Ovary (tissue), 9 donors: ENCODE results near the gene TBX6. TPM values are rescaled to one million over a fixed set of nuclear protein-coding genes. Genes with fewer than 3 reads are reported as not detected.
"Not testable (repeated sequence)": the region's sequence is repeated elsewhere in the genome, so short reads cannot be mapped to it uniquely, and the experiment has no call there.

Experiments used
- DNase-seq, 5 donors: peaks; one replicate each; pipeline ENCODE4 v3.0.0-alpha.2; 2019 to 2020
- H3K27ac ChIP-seq, 2 donors: fragments of 200-600 bp; one replicate each; pipeline versions ENCODE4 v1.5.1 to v1.8.0; 2019 to 2022
- H3K27me3 ChIP-seq: fragments of 200-600 bp; one replicate; pipeline ENCODE4 v1.8.0; 2022
- H3K36me3 ChIP-seq: fragments of 200-600 bp; sonication (generic); one replicate; pipeline ENCODE4 v1.5.1; 2019
- H3K4me1 ChIP-seq: one replicate; pipeline ENCODE4 v1.8.1; 2013; ENCODE audit warnings: mild to moderate bottlenecking, moderate library complexity; ENCODE audit not compliant: insufficient read depth
- H3K4me3 ChIP-seq: fragments of 200-600 bp; sonication (generic); one replicate; pipeline ENCODE4 v1.5.1; 2017
- H3K9me3 ChIP-seq, 2 donors: fragments of 200-600 bp in 1 of 2; sonication (generic) in 1 of 2; one replicate each; pipeline versions ENCODE4 v1.5.1 to v1.8.1; 2013 to 2019; ENCODE audit warnings: mild to moderate bottlenecking in 1 of 2, moderate library complexity in 1 of 2
- EP300 ChIP-seq: sonication (generic); formaldehyde crosslinking; IDR thresholded peaks from one replicate; pipeline ENCODE4 v1.6.1; 2017; ENCODE audit warnings: antibody characterized with exemption
- POLR2A ChIP-seq: fragments of 450-650 bp; IDR thresholded peaks from one replicate; pipeline ENCODE4 v1.6.1; 2017; ENCODE audit warnings: antibody characterized with exemption, mild to moderate bottlenecking, moderate library complexity
- WGBS, 3 donors: extraction: QIAGEN DNeasy Blood & Tissue Kit in 1 of 3; methylation state at CpG; one replicate each; pipeline versions ENCODE4 v1.1.5 to v1.1.7; 2013 to 2017; 5-methylcytosine and 5-hydroxymethylcytosine counted together
- intact Hi-C, 4 donors: fragments of 100-400 bp; cut with DNase I; formaldehyde crosslinking; loops; one replicate each; pipeline versions ENCODE4 v1.11.0 to v1.15.1; 2022 to 2023
- polyA plus RNA-seq, 2 donors: library from polyadenylated mRNA; stranded (reverse); fragments of 200-250 nt in 1 of 2; fragments of 350-450 nt in 1 of 2; fragmentation: Illumina TruSeq in 1 of 2; extraction: RNeasy Lipid Tissue Mini Kit (QIAGEN cat#74804) in 1 of 2; gene quantifications; one replicate each; pipeline ENCODE4 v1.2.3, GENCODE V29; 2013 to 2014
- total RNA-seq, 7 donors: library from RNA; depleted of rRNA in 2 of 7; stranded (reverse); fragments of >200 nt in 2 of 7; fragmentation: NEBNext Ultra II Directional in 3 of 7; extraction: Animal tissue kit (Norgen Biotek cat#: 25700) in 3 of 7; gene quantifications; one replicate each; pipeline versions ENCODE4 v1.1.0 to v1.2.4, GENCODE V29; 2016 to 2023
- TF ChIP-seq, protein P1 (sequence below), 3 donors: fragments of 450-650 bp in 2 of 3; fragments of 200-600 bp in 1 of 3; IDR thresholded peaks; one replicate each; pipeline versions ENCODE4 v1.5.1 to v1.8.0; 2016 to 2022; ENCODE audit warnings: antibody characterized with exemption in 3 of 3, mild to moderate bottlenecking in 1 of 3
- donor health status: DM: no; HTN: no; CAD: no; lungs with moderate emphysema.
- donor health status: DM: no; HTN: no; CAD: no.
- donor health status: Bipolar disorder and iron deficiency.
- donor health status: DM: yes; HTN: yes; CAD: no.
- donor health status: DM: no; HTN: no; CAD: no.
- donor health status: DM: yes; HTN: yes; CAD: no.

Gene TBX6
- total and polyA plus RNA-seq, 9 donors: 0.08 to 1.5 (median 0.75) TPM

DNA sequence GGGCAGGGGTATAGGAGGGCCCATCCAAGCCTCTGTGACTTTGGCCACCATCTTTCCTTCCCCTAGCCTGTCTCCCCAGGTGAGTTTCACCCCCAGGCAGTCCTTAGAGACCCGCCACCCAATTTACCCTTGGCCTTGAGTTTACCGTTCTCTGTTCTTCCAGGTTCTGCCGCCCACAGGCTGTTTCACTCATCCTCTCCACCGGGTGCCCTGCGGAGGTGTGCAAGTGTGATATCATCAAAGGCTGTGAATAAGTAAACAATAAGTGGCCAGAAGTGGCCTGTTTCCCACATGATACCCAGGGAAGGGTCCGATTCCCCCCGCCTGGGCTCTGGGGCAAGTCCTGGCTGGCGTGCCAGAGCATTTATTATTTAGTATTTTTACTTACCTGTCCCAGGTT lies 45.5 kb downstream of the TBX6 start:
- DNase-seq: no peak
- H3K27me3 ChIP-seq: no peaks in the 10 kb centered on the region
- no peak overlapping the region for H3K27ac ChIP-seq
- H3K9me3 ChIP-seq: no peaks in the 10 kb centered on the region
- no peaks in the 10 kb centered on the region for H3K4me1 ChIP-seq
- H3K36me3 ChIP-seq: no peaks in the 10 kb centered on the region
- intact Hi-C loops: no loop called here
- H3K4me3 ChIP-seq: no peak overlapping the region
- TF ChIP-seq EP300 (no peak), POLR2A (no peak)
- TF ChIP-seq, protein P1, sequence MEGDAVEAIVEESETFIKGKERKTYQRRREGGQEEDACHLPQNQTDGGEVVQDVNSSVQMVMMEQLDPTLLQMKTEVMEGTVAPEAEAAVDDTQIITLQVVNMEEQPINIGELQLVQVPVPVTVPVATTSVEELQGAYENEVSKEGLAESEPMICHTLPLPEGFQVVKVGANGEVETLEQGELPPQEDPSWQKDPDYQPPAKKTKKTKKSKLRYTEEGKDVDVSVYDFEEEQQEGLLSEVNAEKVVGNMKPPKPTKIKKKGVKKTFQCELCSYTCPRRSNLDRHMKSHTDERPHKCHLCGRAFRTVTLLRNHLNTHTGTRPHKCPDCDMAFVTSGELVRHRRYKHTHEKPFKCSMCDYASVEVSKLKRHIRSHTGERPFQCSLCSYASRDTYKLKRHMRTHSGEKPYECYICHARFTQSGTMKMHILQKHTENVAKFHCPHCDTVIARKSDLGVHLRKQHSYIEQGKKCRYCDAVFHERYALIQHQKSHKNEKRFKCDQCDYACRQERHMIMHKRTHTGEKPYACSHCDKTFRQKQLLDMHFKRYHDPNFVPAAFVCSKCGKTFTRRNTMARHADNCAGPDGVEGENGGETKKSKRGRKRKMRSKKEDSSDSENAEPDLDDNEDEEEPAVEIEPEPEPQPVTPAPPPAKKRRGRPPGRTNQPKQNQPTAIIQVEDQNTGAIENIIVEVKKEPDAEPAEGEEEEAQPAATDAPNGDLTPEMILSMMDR (IDR thresholded peaks at IDR 0.05): no peak
- WGBS, 3 donors: 57 to 76% (median 59%) methylated on average over 8 of the region's 8 CpGs

DNA sequence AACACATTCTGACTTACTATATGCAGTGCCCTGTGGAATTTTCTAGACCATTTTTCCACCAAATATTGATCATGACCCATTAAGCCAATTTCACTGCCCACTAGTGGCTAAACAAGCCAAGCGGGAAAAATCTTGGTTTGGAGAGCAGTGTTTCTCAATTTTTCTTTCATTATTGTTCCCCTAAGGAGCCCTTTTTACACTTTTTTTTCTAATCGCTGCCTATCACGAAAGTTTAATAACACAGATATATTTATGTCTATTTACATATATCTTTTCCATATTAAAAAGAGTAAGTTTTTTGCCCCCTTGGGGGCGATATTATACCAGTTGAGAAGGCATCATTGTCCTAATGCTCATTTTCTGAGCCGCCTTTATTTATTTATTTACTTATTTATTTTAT lies 49.9 kb downstream of the TBX6 start:
- DNase-seq: no peak
- Histone ChIP-seq H3K9me3 (no peaks in the 10 kb centered on the region), H3K36me3 (no peaks in the 10 kb centered on the region), H3K4me3 (no peak overlapping the region), H3K27me3 (no peaks in the 10 kb centered on the region), H3K27ac (no peak overlapping the region), H3K4me1 (no peaks in the 10 kb centered on the region)
- 6 to 19% (median 12%) methylated on average over 5 of the region's 5 CpGs for WGBS, 3 donors
- intact Hi-C loops: no loop called here
- TF ChIP-seq EP300: no peak
- no peak for TF ChIP-seq POLR2A
- TF ChIP-seq, protein P1 (IDR thresholded peaks at IDR 0.05): peak; percentile 16 to 44 (median 35)

DNA sequence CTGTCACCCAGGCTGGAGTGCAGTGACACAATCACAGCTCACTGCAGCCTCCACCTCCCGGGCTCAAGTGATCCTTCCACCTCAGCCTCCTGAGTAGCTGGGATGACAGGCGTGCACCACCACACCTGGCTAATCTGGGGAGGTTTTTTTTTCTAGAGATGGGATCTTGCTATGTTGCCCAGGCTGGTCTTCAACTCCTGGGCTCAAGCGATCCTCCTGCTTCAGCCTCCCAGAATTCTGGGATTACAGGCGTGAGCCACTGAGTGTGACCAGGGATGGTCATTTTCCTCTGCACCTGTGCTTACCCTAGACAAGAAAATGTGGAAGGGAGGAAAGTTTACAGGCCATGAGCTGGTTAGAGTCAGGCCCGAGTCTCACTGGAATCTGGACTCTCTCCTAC lies 51.0 kb downstream of the TBX6 start:
- H3K4me3 ChIP-seq, intact Hi-C loops, H3K36me3 ChIP-seq, DNase-seq, H3K27ac ChIP-seq, H3K4me1 ChIP-seq, H3K9me3 ChIP-seq, H3K27me3 ChIP-seq: not testable (repeated sequence)
- WGBS, 3 donors: 70 to 75% (median 72%) methylated on average over 5 of the region's 5 CpGs

DNA sequence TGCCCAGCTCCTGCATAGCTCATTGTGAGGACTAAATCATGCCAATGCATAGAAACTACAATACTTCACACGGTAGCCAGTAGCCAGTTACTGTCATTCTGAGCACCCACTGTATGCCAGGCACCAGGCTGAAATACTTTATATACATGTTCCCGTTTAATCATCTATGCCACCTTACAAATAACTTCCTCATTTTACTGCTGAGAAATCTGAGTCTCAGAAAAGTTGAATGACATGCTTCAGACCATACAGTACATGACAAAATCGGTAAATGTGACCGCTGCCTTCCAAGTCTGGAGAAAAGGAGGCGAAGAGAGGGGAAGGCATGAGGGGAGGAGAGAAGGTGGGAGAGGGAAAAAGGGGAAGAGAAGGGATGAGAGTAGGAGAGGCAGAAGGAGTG lies 51.5 kb downstream of the TBX6 start:
- no peak overlapping the region for H3K4me3 ChIP-seq
- no peaks in the 10 kb centered on the region for H3K27me3 ChIP-seq
- intact Hi-C loops: no loop called here
- DNase-seq: no peak
- H3K9me3 ChIP-seq: no peaks in the 10 kb centered on the region
- H3K36me3 ChIP-seq: no peaks in the 10 kb centered on the region
- H3K27ac ChIP-seq: no peak overlapping the region
- WGBS, 3 donors: 66 to 76% (median 74%) methylated on average over 5 of the region's 5 CpGs
- H3K4me1 ChIP-seq: no peaks in the 10 kb centered on the region
- TF ChIP-seq, protein P1 (IDR thresholded peaks at IDR 0.05): no peak

Other genes with a start within 250 kb of the TBX6 start
- 100 to 1,000 TPM in 4 of 7 donors, 10 to 100 TPM in 3; 88.2 to 121 (median 110) TPM for gene CDIPT, start 228.7 kb downstream of the TBX6 start, total RNA-seq
- gene CDIPT, start 228.7 kb downstream of the TBX6 start, polyA plus RNA-seq: 100 to 1,000 TPM in 1 of 2 donors, 10 to 100 TPM in 1; 47.6 to 145 TPM
- gene SEZ6L2, start 192.4 kb downstream of the TBX6 start, total RNA-seq: 10 to 100 TPM in 1 of 7 donors, 1 to 10 TPM in 5, under 1 TPM in 1; 0.73 to 13.3 (median 3.1) TPM
- 1 to 10 TPM; 2.9 to 5.1 TPM for gene SEZ6L2, start 192.4 kb downstream of the TBX6 start, polyA plus RNA-seq
- gene ASPHD1, start 191.4 kb downstream of the TBX6 start, total RNA-seq: 1 to 10 TPM in 5 of 7 donors, under 1 TPM in 1, not detected in 1; 0.53 to 7.8 (median 1.6) TPM
- gene ASPHD1, start 191.4 kb downstream of the TBX6 start, polyA plus RNA-seq: 1 to 10 TPM in 1 of 2 donors, under 1 TPM in 1; 0.38 to 1.1 TPM
- 10 to 100 TPM; 18.4 to 36.8 (median 25.5) TPM for gene KCTD13, start 165.7 kb downstream of the TBX6 start, total RNA-seq
- 10 to 100 TPM in 1 of 2 donors, 1 to 10 TPM in 1; 7.0 to 16.3 TPM for gene KCTD13, start 165.7 kb downstream of the TBX6 start, polyA plus RNA-seq
- 100 to 1,000 TPM in 3 of 7 donors, 10 to 100 TPM in 4; 81.3 to 143 (median 87.4) TPM for gene TMEM219, start 129.8 kb downstream of the TBX6 start, total RNA-seq
- 100 to 1,000 TPM in 1 of 2 donors, 10 to 100 TPM in 1; 84.1 to 124 TPM for gene TMEM219, start 129.8 kb downstream of the TBX6 start, polyA plus RNA-seq
- 10 to 100 TPM; 24.8 to 54.0 (median 43.9) TPM for gene TAOK2, start 118.1 kb downstream of the TBX6 start, total RNA-seq
- gene TAOK2, start 118.1 kb downstream of the TBX6 start, polyA plus RNA-seq: 10 to 100 TPM; 19.4 to 33.2 TPM
- 10 to 100 TPM; 11.8 to 22.7 (median 17.1) TPM for gene HIRIP3, start 96.3 kb downstream of the TBX6 start, total RNA-seq
- gene HIRIP3, start 96.3 kb downstream of the TBX6 start, polyA plus RNA-seq: 10 to 100 TPM; 15.8 to 19.0 TPM
- 10 to 100 TPM; 23.8 to 71.1 (median 55.5) TPM for gene INO80E, start 95.7 kb downstream of the TBX6 start, total RNA-seq
- 10 to 100 TPM; 38.8 to 81.6 TPM for gene INO80E, start 95.7 kb downstream of the TBX6 start, polyA plus RNA-seq
- gene DOC2A, start 80.9 kb downstream of the TBX6 start, total RNA-seq: 1 to 10 TPM; 1.4 to 7.2 (median 4.7) TPM
- 1 to 10 TPM; 1.5 to 3.2 TPM for gene DOC2A, start 80.9 kb downstream of the TBX6 start, polyA plus RNA-seq
- gene C16orf92, start 68.7 kb downstream of the TBX6 start, total RNA-seq: not detected
- gene C16orf92, start 68.7 kb downstream of the TBX6 start, polyA plus RNA-seq: not detected
- under 1 TPM in 1 of 7 donors, not detected in 6; 0.15 TPM for gene TLCD3B, start 60.7 kb downstream of the TBX6 start, total RNA-seq
- gene TLCD3B, start 60.7 kb downstream of the TBX6 start, polyA plus RNA-seq: not detected
- 1,000 to 10,000 TPM in 1 of 7 donors, 100 to 1,000 TPM in 6; 395 to 1,259 (median 847) TPM for gene ALDOA, start 26.2 kb downstream of the TBX6 start, total RNA-seq
- gene ALDOA, start 26.2 kb downstream of the TBX6 start, polyA plus RNA-seq: 100 to 1,000 TPM; 252 to 522 TPM
- gene PPP4C, start 15.9 kb downstream of the TBX6 start, total RNA-seq: 10 to 100 TPM; 21.9 to 55.8 (median 49.1) TPM
- 10 to 100 TPM; 13.7 to 58.8 TPM for gene PPP4C, start 15.9 kb downstream of the TBX6 start, polyA plus RNA-seq
- gene YPEL3, start 4.3 kb upstream of the TBX6 start, total RNA-seq: 10 to 100 TPM; 12.7 to 94.9 (median 63.1) TPM
- gene YPEL3, start 4.3 kb upstream of the TBX6 start, polyA plus RNA-seq: 100 to 1,000 TPM in 1 of 2 donors, 10 to 100 TPM in 1; 30.2 to 134 TPM
- gene GDPD3, start 21.6 kb upstream of the TBX6 start, total RNA-seq: 1 to 10 TPM; 2.6 to 7.5 (median 4.6) TPM
- 1 to 10 TPM; 3.7 to 4.4 TPM for gene GDPD3, start 21.6 kb upstream of the TBX6 start, polyA plus RNA-seq
- gene MAPK3, start 31.3 kb upstream of the TBX6 start, total RNA-seq: 100 to 1,000 TPM in 5 of 7 donors, 10 to 100 TPM in 2; 41.7 to 136 (median 115) TPM
- gene MAPK3, start 31.3 kb upstream of the TBX6 start, polyA plus RNA-seq: 100 to 1,000 TPM; 116 to 171 TPM
- gene CORO1A, start 91.7 kb upstream of the TBX6 start, total RNA-seq: 10 to 100 TPM in 4 of 7 donors, 1 to 10 TPM in 3; 6.7 to 33.3 (median 14.1) TPM
- 10 to 100 TPM in 1 of 2 donors, 1 to 10 TPM in 1; 1.6 to 12.2 TPM for gene CORO1A, start 91.7 kb upstream of the TBX6 start, polyA plus RNA-seq
- 100 to 1,000 TPM in 1 of 7 donors, 10 to 100 TPM in 6; 21.3 to 106 (median 40.1) TPM for gene BOLA2B, start 101.7 kb upstream of the TBX6 start, total RNA-seq
- 10 to 100 TPM; 10.0 to 43.9 TPM for gene BOLA2B, start 101.7 kb upstream of the TBX6 start, polyA plus RNA-seq
- gene SLX1A, start 102.0 kb upstream of the TBX6 start, total RNA-seq: 10 to 100 TPM in 6 of 7 donors, 1 to 10 TPM in 1; 9.3 to 60.9 (median 33.9) TPM
- gene SLX1A, start 102.0 kb upstream of the TBX6 start, polyA plus RNA-seq: 10 to 100 TPM in 1 of 2 donors, 1 to 10 TPM in 1; 3.5 to 12.5 TPM
- 10 to 100 TPM in 4 of 7 donors, 1 to 10 TPM in 3; 4.1 to 12.5 (median 10.5) TPM for gene SULT1A3, start 107.3 kb upstream of the TBX6 start, total RNA-seq
- gene SULT1A3, start 107.3 kb upstream of the TBX6 start, polyA plus RNA-seq: 10 to 100 TPM in 1 of 2 donors, 1 to 10 TPM in 1; 9.9 to 10.0 TPM
- gene NPIPB13, start 156.6 kb upstream of the TBX6 start, total RNA-seq: 10 to 100 TPM in 3 of 7 donors, 1 to 10 TPM in 4; 1.3 to 23.7 (median 7.4) TPM
- gene NPIPB13, start 156.6 kb upstream of the TBX6 start, polyA plus RNA-seq: 1 to 10 TPM; 3.2 to 4.5 TPM